Measurements from ENCODE around the gene GRB7.

Gene GRB7

DNA sequence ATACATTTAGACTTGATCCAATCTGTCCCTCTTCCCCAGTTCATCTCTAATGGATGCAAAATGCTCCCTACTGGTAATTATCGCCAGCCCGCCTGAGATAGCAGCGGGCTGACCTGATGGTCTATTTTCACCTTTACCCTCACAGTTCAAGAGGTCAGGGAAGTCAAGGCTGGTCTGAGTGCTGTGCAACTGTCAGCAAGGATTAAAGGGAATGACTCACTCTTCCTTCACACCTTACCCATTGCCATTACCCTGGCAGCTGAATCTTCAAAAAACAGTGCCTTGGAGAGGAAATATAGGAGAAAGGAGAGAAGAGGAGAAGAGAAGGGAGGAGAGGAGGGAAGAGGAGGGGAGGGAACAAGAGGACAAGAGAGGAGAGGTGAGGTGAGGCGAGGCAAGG lies 36.3 kb downstream of the GRB7 start:
- Histone ChIP-seq H3K4me1 (ENCODE audit: low read length) (peaks cover 99% of the 10 kb centered on the region), H3K79me2 (ENCODE audit: low read length) (peaks cover 75% of the 10 kb centered on the region), H4K20me1 (ENCODE audit: insufficient read depth, low read length) (peaks cover 2% of the 10 kb centered on the region; the same call in 1 of the 2 replicates), H3K27ac (ENCODE audit: low read length) (peak overlapping the region; percentile 99), H3K27me3 (ENCODE audit: low read depth, low read length) (no peaks in the 10 kb centered on the region), H3K36me3 (replicated peaks; ENCODE audit: low read depth, low read length) (peaks cover 40% of the 10 kb centered on the region), H3K4me2 (ENCODE audit: low read length) (peak overlapping the region; percentile 77), H3K9me3 (ENCODE audit: insufficient read depth, low read length) (no peaks in the 10 kb centered on the region), H3K4me3 (ENCODE audit: low read length) (peak overlapping the region; percentile 56), H3K9ac (ENCODE audit: low read length) (peak overlapping the region; percentile 93), H2AFZ (ENCODE audit: low read depth, low read length) (no peak overlapping the region)
- no peak for TF ChIP-seq EZH2phosphoT487 (IDR thresholded peaks at IDR 0.05; ENCODE audit: low read depth)
- TF ChIP-seq, protein P1, sequence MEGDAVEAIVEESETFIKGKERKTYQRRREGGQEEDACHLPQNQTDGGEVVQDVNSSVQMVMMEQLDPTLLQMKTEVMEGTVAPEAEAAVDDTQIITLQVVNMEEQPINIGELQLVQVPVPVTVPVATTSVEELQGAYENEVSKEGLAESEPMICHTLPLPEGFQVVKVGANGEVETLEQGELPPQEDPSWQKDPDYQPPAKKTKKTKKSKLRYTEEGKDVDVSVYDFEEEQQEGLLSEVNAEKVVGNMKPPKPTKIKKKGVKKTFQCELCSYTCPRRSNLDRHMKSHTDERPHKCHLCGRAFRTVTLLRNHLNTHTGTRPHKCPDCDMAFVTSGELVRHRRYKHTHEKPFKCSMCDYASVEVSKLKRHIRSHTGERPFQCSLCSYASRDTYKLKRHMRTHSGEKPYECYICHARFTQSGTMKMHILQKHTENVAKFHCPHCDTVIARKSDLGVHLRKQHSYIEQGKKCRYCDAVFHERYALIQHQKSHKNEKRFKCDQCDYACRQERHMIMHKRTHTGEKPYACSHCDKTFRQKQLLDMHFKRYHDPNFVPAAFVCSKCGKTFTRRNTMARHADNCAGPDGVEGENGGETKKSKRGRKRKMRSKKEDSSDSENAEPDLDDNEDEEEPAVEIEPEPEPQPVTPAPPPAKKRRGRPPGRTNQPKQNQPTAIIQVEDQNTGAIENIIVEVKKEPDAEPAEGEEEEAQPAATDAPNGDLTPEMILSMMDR (IDR thresholded peaks at IDR 0.05; ENCODE audit: low read depth, low read length): no peak

DNA sequence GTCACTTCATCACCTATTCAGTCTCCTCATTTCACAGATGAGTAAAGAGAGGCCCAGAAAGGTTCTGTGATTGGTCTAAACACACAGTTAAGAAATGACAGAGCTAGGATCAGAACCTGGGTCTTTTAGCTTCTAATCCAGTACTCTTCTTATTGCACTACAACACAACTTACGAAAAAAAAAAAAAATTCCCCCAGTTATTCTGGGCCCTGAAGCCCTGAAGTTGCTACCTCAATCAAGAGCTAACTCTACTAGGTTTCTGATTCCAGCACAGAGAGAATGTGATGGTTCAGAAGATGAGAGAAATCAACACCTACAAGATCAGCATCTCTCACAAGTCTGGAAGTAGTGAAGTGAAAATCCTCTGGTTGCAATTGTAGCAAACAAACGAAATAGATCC lies 37.3 kb downstream of the GRB7 start:
- peaks cover 75% of the 10 kb centered on the region for H3K79me2 ChIP-seq (ENCODE audit: low read length)
- peak overlapping the region; percentile 93 for H3K9ac ChIP-seq (ENCODE audit: low read length)
- H3K4me3 ChIP-seq (ENCODE audit: low read length): peak overlapping the region; percentile 56
- no peaks in the 10 kb centered on the region for H4K20me1 ChIP-seq (ENCODE audit: insufficient read depth, low read length)
- TF ChIP-seq EZH2phosphoT487 (IDR thresholded peaks at IDR 0.05; ENCODE audit: low read depth): no peak
- TF ChIP-seq, protein P1 (IDR thresholded peaks at IDR 0.05; ENCODE audit: low read depth, low read length): no peak
- peaks cover 36% of the 10 kb centered on the region for H3K36me3 ChIP-seq (replicated peaks; ENCODE audit: low read depth, low read length)
- peak overlapping the region; percentile 99 for H3K27ac ChIP-seq (ENCODE audit: low read length)
- no peaks in the 10 kb centered on the region for H3K9me3 ChIP-seq (ENCODE audit: insufficient read depth, low read length)
- H3K4me1 ChIP-seq (ENCODE audit: low read length): peaks cover 99% of the 10 kb centered on the region
- H3K27me3 ChIP-seq (ENCODE audit: low read depth, low read length): no peaks in the 10 kb centered on the region
- H3K4me2 ChIP-seq (ENCODE audit: low read length): peak overlapping the region; percentile 77
- H2AFZ ChIP-seq (ENCODE audit: low read depth, low read length): no peak overlapping the region

DNA sequence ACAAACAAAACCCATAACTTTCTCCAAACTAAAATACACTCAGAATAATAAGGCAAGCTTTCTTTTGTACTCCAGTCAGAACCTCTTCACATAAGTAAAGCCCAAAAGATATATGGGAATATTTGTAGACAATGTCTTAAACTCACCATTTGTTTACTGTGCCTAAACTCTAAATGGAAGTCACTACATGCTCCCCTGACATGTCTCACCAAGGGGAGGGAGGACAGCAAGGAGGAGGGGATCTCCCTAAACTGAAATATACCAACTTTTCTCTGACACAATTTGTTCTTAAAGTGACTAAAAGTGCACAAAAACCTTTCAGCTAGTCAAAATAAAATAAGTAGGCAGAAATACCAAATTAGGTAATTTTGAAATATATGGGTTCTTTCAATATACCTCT lies 38.5 kb downstream of the GRB7 start:
- H4K20me1 ChIP-seq (ENCODE audit: insufficient read depth, low read length): no peaks in the 10 kb centered on the region
- H3K36me3 ChIP-seq (replicated peaks; ENCODE audit: low read depth, low read length): peaks cover 35% of the 10 kb centered on the region
- H3K4me2 ChIP-seq (ENCODE audit: low read length): peak overlapping the region; percentile 90
- no peak overlapping the region for H2AFZ ChIP-seq (ENCODE audit: low read depth, low read length)
- H3K4me1 ChIP-seq (ENCODE audit: low read length): peaks cover 99% of the 10 kb centered on the region
- peak overlapping the region; percentile 76 for H3K4me3 ChIP-seq (ENCODE audit: low read length)
- no peaks in the 10 kb centered on the region for H3K27me3 ChIP-seq (ENCODE audit: low read depth, low read length)
- peak overlapping the region; percentile 99 for H3K27ac ChIP-seq (ENCODE audit: low read length)
- H3K9ac ChIP-seq (ENCODE audit: low read length): peak overlapping the region; percentile 93
- TF ChIP-seq, protein P1 (IDR thresholded peaks at IDR 0.05; ENCODE audit: low read depth, low read length): no peak
- TF ChIP-seq EZH2phosphoT487 (IDR thresholded peaks at IDR 0.05; ENCODE audit: low read depth): no peak
- no peaks in the 10 kb centered on the region for H3K9me3 ChIP-seq (ENCODE audit: insufficient read depth, low read length)
- H3K79me2 ChIP-seq (ENCODE audit: low read length): peaks cover 81% of the 10 kb centered on the region

DNA sequence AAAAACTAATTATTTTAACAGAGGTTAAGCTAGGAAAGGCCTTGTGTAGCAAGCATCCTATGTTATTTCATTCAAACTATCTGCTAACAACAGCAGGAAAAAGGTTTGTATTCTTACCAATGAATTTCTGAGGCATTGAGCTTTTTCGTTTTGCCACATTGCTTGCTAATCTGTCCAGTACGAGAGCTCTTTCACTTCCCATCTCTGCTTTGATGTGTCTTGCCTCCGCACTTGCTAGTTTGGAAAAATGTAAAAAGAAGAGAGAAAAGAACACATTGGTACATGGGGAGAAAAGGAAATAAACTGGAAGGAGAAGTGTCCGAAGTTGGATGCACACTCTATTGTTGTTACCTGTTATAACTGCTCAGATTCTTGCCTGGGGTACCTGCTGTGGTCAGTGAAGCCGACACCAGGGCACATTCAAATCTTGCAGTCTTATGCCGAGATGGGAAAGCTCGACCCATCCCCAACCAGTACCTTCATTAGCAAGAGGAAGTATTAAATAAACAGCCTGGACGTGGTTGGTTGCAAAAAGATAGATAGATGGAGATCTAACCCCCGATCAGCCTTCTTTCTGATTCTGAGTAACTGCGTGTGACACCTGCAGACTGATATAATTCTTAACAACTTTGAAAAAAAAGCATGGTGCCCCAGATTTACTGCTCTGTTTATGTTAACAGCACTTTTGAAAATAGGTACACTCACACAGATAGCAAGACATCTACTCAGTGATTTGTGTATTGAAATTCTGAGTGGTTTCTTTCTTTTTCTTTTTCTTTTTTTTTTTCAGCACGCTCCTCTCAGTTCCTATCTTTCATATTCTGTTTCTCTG lies 40.0 kb downstream of the GRB7 start:
- no peak for TF ChIP-seq EZH2phosphoT487 (IDR thresholded peaks at IDR 0.05; ENCODE audit: low read depth)
- TF ChIP-seq, protein P1 (IDR thresholded peaks at IDR 0.05; ENCODE audit: low read depth, low read length): no peak
- H3K27me3 ChIP-seq (ENCODE audit: low read depth, low read length): no peaks in the 10 kb centered on the region
- peaks cover 98% of the 10 kb centered on the region for H3K4me1 ChIP-seq (ENCODE audit: low read length)
- H3K9ac ChIP-seq (ENCODE audit: low read length): peak overlapping the region; percentile 93
- peak overlapping the region; percentile 76 for H3K4me3 ChIP-seq (ENCODE audit: low read length)
- H2AFZ ChIP-seq (ENCODE audit: low read depth, low read length): no peak overlapping the region
- peak overlapping the region; percentile 99 for H3K27ac ChIP-seq (ENCODE audit: low read length)
- peaks cover 39% of the 10 kb centered on the region for H3K36me3 ChIP-seq (replicated peaks; ENCODE audit: low read depth, low read length)
- peak overlapping the region; percentile 90 for H3K4me2 ChIP-seq (ENCODE audit: low read length)
- no peaks in the 10 kb centered on the region for H4K20me1 ChIP-seq (ENCODE audit: insufficient read depth, low read length)
- no peaks in the 10 kb centered on the region for H3K9me3 ChIP-seq (ENCODE audit: insufficient read depth, low read length)
- peaks cover 81% of the 10 kb centered on the region for H3K79me2 ChIP-seq (ENCODE audit: low read length)
